Natural killer cell (primary cell): ENCODE results near the gene INAVA. TPM values are rescaled to one million over a fixed set of nuclear protein-coding genes. Genes with fewer than 3 reads are reported as not detected.
A peak's percentile ranks its signal among the peaks of the same experiment; 100 is the strongest.

Experiments used
- ATAC-seq, 3 donors: fragments of 150-1000 bp in 2 of 3; fragments of 200-7000 bp in 1 of 3; cut with Tn5 transposase; 1 replicate in 1 of 3; 2 replicates in 2 of 3; pipeline ENCODE4 v1.10.0; 2021; ENCODE audit warnings: mild to moderate bottlenecking in 2 of 3, moderate library complexity in 2 of 3
- DNase-seq, 2 donors: peaks; one replicate each; pipeline versions ENCODE4 v3.0.0 to v3.0.0-alpha.2; 2013 to 2021; ENCODE audit warnings: mixed read lengths in 1 of 2
- H3K27ac ChIP-seq: one replicate; pipeline ENCODE4 v1.5.1; 2013; ENCODE audit warnings: mild to moderate bottlenecking, low read length
- H3K27me3 ChIP-seq: one replicate; pipeline ENCODE4 v1.6.1; 2013; ENCODE audit warnings: low read length; ENCODE audit not compliant: control insufficient read depth, insufficient read depth
- H3K36me3 ChIP-seq: one replicate; pipeline ENCODE4 v1.6.1; 2013; ENCODE audit warnings: low read length; ENCODE audit not compliant: control insufficient read depth, insufficient read depth
- H3K4me1 ChIP-seq: one replicate; pipeline ENCODE4 v1.6.1; 2013; ENCODE audit warnings: low read length; ENCODE audit not compliant: control insufficient read depth, insufficient read depth
- H3K4me3 ChIP-seq: one replicate; pipeline ENCODE4 v1.5.1; 2013; ENCODE audit warnings: low read length
- H3K9me3 ChIP-seq: one replicate; pipeline ENCODE4 v1.6.1; 2013; ENCODE audit warnings: low read length; ENCODE audit not compliant: control insufficient read depth, insufficient read depth
- H3K27ac Mint-ChIP-seq, 2 donors: one replicate each; pipeline ENCODE4 v1.8.0; 2022; ENCODE audit warnings: mild to moderate bottlenecking in 2 of 2, mixed read lengths in 2 of 2, moderate library complexity in 1 of 2
- H3K27me3 Mint-ChIP-seq, 2 donors: one replicate each; pipeline ENCODE4 v1.8.0; 2022; ENCODE audit warnings: low read depth in 2 of 2, mixed read lengths in 2 of 2
- H3K36me3 Mint-ChIP-seq: one replicate; pipeline ENCODE4 v1.8.0; 2022; ENCODE audit warnings: mixed read lengths
- H3K4me1 Mint-ChIP-seq, 2 donors: one replicate each; pipeline ENCODE4 v1.8.0; 2022; ENCODE audit warnings: mixed read lengths in 2 of 2
- H3K4me3 Mint-ChIP-seq: one replicate; pipeline ENCODE4 v1.8.0; 2022; ENCODE audit warnings: mild to moderate bottlenecking, moderate library complexity, mixed read lengths
- H3K9me3 Mint-ChIP-seq, 2 donors: one replicate each; pipeline ENCODE4 v1.8.0; 2022; ENCODE audit warnings: mixed read lengths in 2 of 2
- WGBS: methylation state at CpG from one replicate; pipeline ENCODE4 v1.1.7; 2013; ENCODE audit warnings: missing lambda C conversion rate; ENCODE audit not compliant: insufficient coverage; 5-methylcytosine and 5-hydroxymethylcytosine counted together
- intact Hi-C: fragments of 100-400 bp; cut with micrococcal nuclease; formaldehyde crosslinking; loops from one replicate; pipeline ENCODE4 v1.14.2; 2022
- total RNA-seq, 4 donors: library from RNA; stranded (reverse); fragments of 120-200 nt in 1 of 4; gene quantifications; one replicate each; pipeline versions ENCODE4 v1.2.3 to v1.2.4, GENCODE V29; 2013 to 2022
- TF ChIP-seq, protein P1 (sequence below): fragments of 200-600 bp; IDR thresholded peaks from one replicate; pipeline ENCODE4 v1.8.0; 2022; ENCODE audit warnings: antibody characterized with exemption

INAVA gene
- total RNA-seq, 3 donors from 2014 or later (not counting 1 experiment from before 2014, with no cell fraction given): 0.13 to 0.18 TPM; not detected in 1

DNA sequence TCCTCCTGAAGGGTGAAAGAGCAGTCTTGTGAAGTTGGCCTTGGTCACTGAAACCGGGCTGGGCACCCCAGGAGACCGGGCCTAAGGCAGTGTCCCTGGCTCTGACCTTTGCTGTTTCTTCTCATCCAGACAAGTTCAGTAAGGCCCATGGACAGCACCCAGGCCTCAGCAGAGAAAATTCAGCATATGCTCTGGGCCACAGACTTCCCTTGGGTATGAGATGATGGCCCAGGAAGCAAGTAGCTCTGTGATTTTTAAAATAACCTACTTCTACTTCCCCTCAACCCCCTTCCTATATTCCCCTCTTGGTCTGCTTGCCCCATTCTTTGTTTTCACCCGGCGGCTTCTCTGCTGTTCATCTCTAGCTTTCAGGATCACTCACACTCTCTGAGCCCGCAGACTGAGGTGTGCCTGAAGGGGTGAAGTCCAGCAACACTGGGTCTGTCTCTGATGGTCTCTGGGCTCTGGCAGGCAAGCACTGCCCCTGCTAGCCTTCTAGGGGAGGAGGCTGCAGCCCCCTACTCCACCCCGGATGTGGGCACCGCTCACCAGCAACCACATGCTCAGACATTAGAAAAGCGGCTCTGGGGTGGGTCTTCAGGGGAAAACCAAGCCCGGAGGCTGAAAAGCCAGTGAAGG is 24.8 kb upstream of the INAVA start:
- Histone ChIP-seq H3K36me3 (no peaks in the 10 kb centered on the region), H3K4me1 (peaks cover 70% of the 10 kb centered on the region), H3K4me3 (peak overlapping the region; percentile 16), H3K9me3 (no peaks in the 10 kb centered on the region), H3K27ac (peak overlapping the region; percentile 63), H3K27me3 (peaks cover 7% of the 10 kb centered on the region)
- WGBS: 56% methylated on average over 9 of the region's 9 CpGs
- H3K27me3 Mint-ChIP-seq: peaks cover 7 to 13% of the 10 kb centered on the region in 2 donors
- peak overlapping the region; percentile 78 for H3K4me3 Mint-ChIP-seq
- intact Hi-C loops: no loop called here
- peak overlapping the region; percentile 67 to 89 for H3K27ac Mint-ChIP-seq
- peak in 1 of 2 donors; percentile 54 for DNase-seq
- no peaks in the 10 kb centered on the region for H3K36me3 Mint-ChIP-seq
- no peaks in the 10 kb centered on the region for H3K9me3 Mint-ChIP-seq
- TF ChIP-seq, protein P1, sequence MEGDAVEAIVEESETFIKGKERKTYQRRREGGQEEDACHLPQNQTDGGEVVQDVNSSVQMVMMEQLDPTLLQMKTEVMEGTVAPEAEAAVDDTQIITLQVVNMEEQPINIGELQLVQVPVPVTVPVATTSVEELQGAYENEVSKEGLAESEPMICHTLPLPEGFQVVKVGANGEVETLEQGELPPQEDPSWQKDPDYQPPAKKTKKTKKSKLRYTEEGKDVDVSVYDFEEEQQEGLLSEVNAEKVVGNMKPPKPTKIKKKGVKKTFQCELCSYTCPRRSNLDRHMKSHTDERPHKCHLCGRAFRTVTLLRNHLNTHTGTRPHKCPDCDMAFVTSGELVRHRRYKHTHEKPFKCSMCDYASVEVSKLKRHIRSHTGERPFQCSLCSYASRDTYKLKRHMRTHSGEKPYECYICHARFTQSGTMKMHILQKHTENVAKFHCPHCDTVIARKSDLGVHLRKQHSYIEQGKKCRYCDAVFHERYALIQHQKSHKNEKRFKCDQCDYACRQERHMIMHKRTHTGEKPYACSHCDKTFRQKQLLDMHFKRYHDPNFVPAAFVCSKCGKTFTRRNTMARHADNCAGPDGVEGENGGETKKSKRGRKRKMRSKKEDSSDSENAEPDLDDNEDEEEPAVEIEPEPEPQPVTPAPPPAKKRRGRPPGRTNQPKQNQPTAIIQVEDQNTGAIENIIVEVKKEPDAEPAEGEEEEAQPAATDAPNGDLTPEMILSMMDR: no peak
- H3K4me1 Mint-ChIP-seq: peaks cover 36 to 45% of the 10 kb centered on the region in 2 donors
- peak; percentile 26 to 55 (median 41) for ATAC-seq

DNA sequence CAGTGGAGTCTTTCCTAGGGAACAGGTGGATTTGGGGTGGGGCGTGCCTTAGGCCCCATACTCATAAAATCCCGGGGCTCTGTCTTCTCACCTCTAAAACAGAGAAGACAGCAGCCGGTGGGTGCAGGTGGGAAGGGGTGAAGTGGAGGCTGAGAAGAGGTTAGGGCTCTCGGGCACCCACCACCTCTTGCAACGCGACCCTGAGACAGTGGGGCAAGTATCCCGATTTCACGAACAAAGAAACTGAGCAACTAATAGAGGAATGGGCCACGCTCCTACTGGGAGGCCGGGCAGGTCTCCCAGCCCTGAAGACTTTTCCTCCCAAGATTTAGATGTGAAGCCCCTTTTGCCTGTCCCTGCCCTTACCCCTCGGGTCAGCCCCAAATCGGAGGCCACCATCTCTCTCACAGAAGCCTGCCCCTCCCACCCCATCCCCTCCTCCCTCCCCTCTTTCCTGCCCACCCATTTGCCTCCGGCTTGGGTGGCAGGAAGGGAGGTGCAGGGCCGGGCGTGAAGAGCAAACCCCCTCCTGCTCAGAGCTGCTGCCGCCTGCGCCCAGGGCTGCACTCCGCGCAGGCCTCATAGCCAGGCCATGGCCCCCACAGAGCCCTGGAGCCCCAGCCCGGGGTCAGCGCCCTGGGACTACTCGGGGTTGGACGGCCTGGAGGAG is 22.1 kb upstream of the INAVA start, which contains the start of gene GPR25:
TSS of gene GPR25 (plus strand) at position 536 of the 670 bp plus-strand sequence. CDS start at position 593, 57 bp downstream.
- Mint-ChIP-seq H3K9me3 (no peaks in the 10 kb centered on the region), H3K4me3 (peak within 1 kb of the TSS; percentile 85), H3K36me3 (no peaks in the 10 kb centered on the region), H3K27me3 (peaks cover 7 to 25% of the 10 kb centered on the region in 2 donors), H3K27ac (peak within 1 kb of the TSS; percentile 84 to 89), H3K4me1 (peaks cover 47 to 53% of the 10 kb centered on the region in 2 donors)
- WGBS: 67% methylated on average over 21 of the region's 23 CpGs
- no peak within 1 kb of the TSS for H3K4me3 ChIP-seq
- intact Hi-C loops: no loop called here
- DNase-seq (peak in 1 of 2 donors; percentile 40), ATAC-seq (peak; percentile 42 to 62 (median 45))
- H3K27ac ChIP-seq: no peak within 1 kb of the TSS
- TF ChIP-seq, protein P1: no peak
- H3K4me1 ChIP-seq: peaks cover 63% of the 10 kb centered on the region
- H3K27me3 ChIP-seq: peaks cover 7% of the 10 kb centered on the region
- no peaks in the 10 kb centered on the region for H3K9me3 ChIP-seq
- H3K36me3 ChIP-seq: no peaks in the 10 kb centered on the region

DNA sequence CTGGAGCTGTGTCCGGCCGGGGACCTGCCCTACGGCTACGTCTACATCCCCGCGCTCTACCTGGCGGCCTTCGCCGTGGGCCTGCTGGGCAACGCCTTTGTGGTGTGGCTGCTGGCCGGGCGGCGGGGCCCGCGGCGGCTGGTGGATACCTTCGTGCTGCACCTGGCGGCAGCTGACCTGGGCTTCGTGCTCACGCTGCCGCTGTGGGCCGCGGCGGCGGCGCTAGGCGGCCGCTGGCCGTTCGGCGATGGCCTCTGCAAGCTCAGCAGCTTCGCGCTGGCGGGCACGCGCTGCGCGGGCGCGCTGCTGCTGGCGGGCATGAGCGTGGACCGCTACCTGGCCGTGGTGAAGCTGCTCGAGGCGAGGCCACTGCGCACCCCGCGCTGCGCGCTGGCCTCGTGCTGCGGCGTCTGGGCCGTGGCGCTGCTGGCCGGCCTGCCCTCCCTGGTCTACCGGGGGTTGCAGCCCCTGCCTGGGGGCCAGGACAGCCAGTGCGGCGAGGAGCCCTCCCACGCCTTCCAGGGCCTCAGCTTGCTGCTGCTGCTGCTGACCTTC is 21.5 kb upstream of the INAVA start:
- TF ChIP-seq, protein P1: no peak
- DNase-seq (no peak), ATAC-seq (peak; percentile 28 to 42 (median 28))
- H3K4me1 ChIP-seq: peaks cover 70% of the 10 kb centered on the region
- H3K27me3 ChIP-seq: peaks cover 7% of the 10 kb centered on the region
- peaks cover 47 to 53% of the 10 kb centered on the region in 2 donors for H3K4me1 Mint-ChIP-seq
- no peaks in the 10 kb centered on the region for H3K36me3 Mint-ChIP-seq
- intact Hi-C loops: no loop called here
- 24% methylated on average over 61 of the region's 61 CpGs for WGBS
- no peak overlapping the region for H3K4me3 ChIP-seq
- H3K27ac ChIP-seq: no peak overlapping the region
- peak overlapping the region; percentile 85 for H3K4me3 Mint-ChIP-seq
- H3K9me3 Mint-ChIP-seq: no peaks in the 10 kb centered on the region
- H3K27ac Mint-ChIP-seq: peak overlapping the region in 1 of 2 donors; percentile 84
- peaks cover 7 to 25% of the 10 kb centered on the region in 2 donors for H3K27me3 Mint-ChIP-seq
- no peaks in the 10 kb centered on the region for H3K9me3 ChIP-seq
- no peaks in the 10 kb centered on the region for H3K36me3 ChIP-seq
